Measurements from ENCODE around the gene ATP11A.

GRCh38 chr13:112696001-112696868 is 6.4 kb downstream of the ATP11A start:
- TF ChIP-seq ZNF274 (IDR thresholded peaks at IDR 0.05; ENCODE audit: low read depth, low read length) (no peak), YY1 (IDR thresholded peaks at IDR 0.05; ENCODE audit: insufficient read depth, insufficient read length) (no peak)

Data from NT2/D1 (cell line).